SKM-1 treated with dmso at 0.1 percent for 144 hours (cell line): ENCODE data around the gene TMEM203.
"Not testable (repeated sequence)": the region's sequence is repeated elsewhere in the genome, so short reads cannot be mapped to it uniquely, and the experiment has no call there.

Source experiments
- DNase-seq: peaks from one replicate; lab custom pipeline; 2025; ENCODE audit not compliant: unreplicated experiment; lab: John Stamatoyannopoulos, UW

TMEM203 gene

DNA sequence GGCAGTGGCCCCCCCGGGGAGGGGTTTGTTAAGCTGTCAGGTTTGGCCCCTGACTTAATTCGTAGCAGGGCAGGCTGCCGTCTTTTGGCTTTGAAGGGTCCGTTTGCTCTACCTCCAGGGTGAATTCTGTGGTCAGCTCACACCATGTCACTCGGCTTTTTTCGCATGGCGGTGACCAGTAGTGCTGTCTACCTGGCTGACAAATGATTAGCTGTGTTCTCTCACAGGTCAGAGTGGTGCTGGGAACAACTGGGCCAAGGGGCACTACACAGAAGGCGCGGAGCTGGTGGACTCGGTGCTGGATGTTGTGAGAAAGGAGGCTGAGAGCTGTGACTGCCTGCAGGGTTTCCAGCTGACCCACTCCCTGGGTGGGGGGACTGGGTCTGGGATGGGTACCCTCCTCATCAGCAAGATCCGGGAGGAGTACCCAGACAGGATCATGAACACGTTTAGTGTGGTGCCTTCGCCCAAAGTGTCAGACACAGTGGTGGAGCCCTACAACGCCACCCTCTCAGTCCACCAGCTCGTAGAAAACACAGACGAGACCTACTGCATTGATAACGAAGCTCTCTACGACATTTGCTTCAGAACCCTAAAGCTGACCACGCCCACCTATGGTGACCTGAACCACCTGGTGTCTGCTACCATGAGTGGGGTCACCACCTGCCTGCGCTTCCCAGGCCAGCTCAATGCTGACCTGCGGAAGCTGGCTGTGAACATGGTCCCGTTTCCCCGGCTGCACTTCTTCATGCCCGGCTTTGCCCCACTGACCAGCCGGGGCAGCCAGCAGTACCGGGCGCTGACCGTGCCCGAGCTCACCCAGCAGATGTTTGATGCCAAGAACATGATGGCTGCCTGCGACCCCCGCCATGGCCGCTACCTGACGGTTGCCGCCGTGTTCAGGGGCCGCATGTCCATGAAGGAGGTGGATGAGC, 37.1 kb upstream of the TMEM203 start:
- DNase-seq: no peak

DNA sequence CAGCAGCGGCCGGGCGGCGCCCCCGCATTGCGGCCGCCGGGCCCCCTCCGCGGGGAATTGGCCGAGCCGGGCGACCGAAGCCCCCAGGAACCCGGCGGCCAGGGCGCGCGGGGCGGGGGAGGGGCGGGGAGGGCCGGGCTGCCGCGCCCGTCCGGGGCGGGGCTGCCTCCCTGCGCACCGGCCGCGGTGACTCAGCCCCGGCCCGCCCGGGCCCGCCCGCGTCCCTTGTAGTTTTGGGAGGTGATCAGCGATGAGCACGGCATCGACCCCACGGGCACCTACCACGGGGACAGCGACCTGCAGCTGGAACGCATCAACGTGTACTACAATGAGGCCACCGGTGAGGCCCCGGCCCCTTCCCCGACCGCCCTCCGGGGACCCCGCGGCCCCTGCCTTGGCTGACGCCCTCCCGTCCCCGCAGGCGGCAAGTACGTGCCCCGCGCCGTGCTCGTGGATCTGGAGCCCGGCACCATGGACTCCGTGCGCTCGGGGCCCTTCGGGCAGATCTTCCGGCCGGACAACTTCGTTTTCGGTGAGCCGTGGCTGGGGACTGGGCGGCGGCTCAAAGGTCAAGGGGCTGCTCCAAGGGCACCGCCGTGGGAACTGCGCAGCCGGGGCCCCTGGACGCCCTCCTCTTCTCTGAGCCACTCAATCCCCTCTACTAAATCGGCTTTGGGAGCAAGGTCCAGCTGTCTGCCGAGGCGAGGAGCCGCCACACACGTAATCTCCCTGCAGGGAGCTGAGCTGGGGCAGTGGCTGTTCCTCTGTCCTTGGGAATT, 36.2 kb upstream of the TMEM203 start:
- no peak for DNase-seq

- peak; percentile 99 for DNase-seq
Observed at GRCh38 chr9:137240841-137241489, 35.5 kb upstream of the TMEM203 start, which contains the start of gene TUBB4B. Gene TUBB4B, plus strand, starts transcription at chr9:137241287. Its CDS starts 74 bp downstream, at chr9:137241361.

- peak; percentile 62 for DNase-seq
Observed at GRCh38 chr9:137240318-137240840, 34.9 kb upstream of the TMEM203 start.

DNA sequence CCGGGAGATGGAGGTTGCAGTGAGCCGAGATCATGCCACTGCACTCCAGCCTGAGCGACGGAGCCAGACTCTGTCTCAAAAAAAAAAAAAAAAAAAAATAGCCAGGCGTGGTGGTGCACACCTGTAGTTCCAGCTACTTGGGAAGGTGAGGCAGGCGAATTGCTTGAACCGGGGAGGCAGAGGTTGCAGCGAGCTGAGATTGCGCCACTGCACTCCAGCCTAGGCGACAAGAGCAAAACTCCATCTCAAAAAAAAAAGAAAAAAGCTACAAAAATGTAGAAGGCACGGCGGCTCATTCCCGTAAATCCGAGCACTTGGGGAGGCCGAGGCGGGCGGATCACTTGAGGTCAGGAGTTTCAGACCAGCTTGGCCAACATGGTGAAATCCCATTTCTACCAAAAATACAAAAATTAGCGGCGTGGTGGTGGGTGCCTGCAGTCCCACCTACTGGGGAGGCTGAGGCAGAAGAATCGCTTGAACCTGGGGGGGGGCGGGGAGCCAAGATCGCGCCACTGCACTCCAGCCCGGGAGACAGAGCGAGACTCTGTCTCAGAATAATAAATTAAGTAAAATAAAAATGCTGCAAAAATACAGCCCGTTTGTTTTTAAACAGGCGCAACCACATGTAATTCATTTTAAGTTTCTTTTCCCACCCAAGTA, 34.2 kb upstream of the TMEM203 start:
- DNase-seq: not testable (repeated sequence)

GRCh38 chr9:137237759-137238726, 32.6 kb upstream of the TMEM203 start:
- no peak for DNase-seq

- DNase-seq: no peak
Observed at GRCh38 chr9:137236936-137237421, 31.5 kb upstream of the TMEM203 start.

- DNase-seq: peak; percentile 77
Observed at GRCh38 chr9:137236238-137236935, 30.9 kb upstream of the TMEM203 start.

GRCh38 chr9:137235424-137236237, 30.2 kb upstream of the TMEM203 start:
- no peak for DNase-seq

DNA sequence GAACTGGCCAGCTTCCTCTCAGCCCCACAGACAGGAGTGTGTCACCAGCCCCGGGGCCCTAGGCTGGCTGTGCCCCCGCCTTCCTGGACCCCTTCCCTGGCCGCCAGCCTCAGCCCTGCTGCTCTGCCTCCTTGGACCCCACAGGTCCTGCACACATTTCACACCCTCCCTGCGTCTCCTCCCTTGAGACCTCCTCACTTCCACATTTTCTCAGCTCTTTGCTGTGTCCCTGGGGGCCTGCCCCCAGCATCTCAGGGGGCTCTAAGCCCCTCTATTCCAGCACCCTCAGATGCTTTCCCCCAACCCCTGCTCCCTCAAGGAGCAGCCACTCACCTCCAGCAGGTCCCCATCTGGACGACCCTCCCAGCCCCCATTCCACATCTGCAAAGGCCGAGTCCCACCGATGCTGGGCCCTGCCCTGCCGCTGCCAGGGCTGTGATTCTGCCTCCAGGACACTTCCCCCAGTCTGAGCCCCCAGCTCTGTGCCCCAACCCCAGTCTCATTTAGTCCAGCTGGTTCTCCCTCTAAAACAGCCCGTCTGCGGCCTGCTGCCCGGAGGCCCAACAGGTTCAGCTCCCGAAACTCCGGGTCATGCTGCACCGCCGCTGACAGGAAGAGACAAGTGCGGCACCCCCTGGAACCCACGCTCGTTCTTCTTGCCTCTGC, 29.4 kb upstream of the TMEM203 start:
- DNase-seq: no peak

- DNase-seq: no peak
Observed at GRCh38 chr9:137234055-137234697, 28.7 kb upstream of the TMEM203 start.

DNA sequence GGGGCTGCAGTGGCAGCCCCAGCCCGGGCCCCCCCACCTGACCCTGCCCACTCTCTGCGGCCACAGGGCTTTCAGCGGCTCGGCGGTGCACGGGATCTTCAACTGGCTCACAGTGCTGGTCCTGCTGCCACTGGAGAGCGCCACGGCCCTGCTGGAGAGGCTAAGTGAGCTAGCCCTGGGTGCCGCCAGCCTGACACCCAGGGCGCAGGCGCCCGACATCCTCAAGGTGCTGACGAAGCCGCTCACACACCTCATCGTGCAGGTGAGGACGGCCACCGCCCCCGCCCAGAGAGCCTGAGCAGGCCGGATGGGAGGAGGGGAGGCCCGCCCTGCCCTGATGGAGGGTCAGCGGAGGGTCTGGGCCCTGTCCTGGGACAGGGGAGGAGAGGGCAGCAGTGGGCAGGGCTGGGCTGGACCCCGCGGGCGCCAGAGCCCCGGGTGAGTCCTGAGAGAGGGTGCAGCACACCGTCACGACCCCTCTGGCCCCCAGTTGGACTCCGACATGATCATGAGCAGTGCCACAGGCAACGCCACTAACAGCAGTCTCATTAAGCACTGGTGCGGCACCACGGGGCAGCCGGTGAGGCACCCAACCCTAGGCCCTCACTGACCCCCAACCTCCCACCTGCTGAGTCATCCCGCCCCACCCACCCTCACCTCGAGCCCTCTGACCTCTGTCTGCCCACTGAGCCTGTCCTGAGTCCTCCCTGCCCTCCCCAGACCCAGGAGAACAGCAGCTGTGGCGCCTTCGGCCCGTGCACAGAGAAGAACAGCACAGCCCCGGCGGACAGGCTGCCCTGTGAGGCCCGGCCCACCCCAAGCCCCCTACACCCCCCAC, 27.9 kb upstream of the TMEM203 start:
- no peak for DNase-seq

- DNase-seq: no peak
Observed at GRCh38 chr9:137232510-137232909, 27.1 kb upstream of the TMEM203 start.

- DNase-seq: no peak
Observed at GRCh38 chr9:137232101-137232500, 26.7 kb upstream of the TMEM203 start.

GRCh38 chr9:137231372-137232039, 26.1 kb upstream of the TMEM203 start:
- no peak for DNase-seq
